Stimulated activated CD4-positive, alpha-beta T cell treated with anti-CD3 and anti-CD28 coated beads, Interleukin-2, amount 100 ng/mL, for 48 hours (primary cell): Measurements from ENCODE around the gene TTC33.
"Not testable (repeated sequence)": the region's sequence is repeated elsewhere in the genome, so short reads cannot be mapped to it uniquely, and the experiment has no call there.

Source experiments
- DNase-seq, 2 donors: peaks; one replicate each; pipeline ENCODE4 v3.0.0-alpha.2; 2020

The TTC33 gene

GRCh38 chr5:40755407-40756365 is at the start of gene TTC33:
TTC33 (minus strand) TSS chr5:40755961; CDS start chr5:40747018, 8,943 bp downstream.
- DNase-seq = peak; percentile 90 to 95

- no peak for DNase-seq
Observed at GRCh38 chr5:40801771-40802562, 46.2 kb upstream of the TTC33 start.

- no peak for DNase-seq
Observed at GRCh38 chr5:40799258-40799657, 43.5 kb upstream of the TTC33 start.

GRCh38 chr5:40798801-40799210 is 43.0 kb upstream of the TTC33 start:
- DNase-seq = no peak

DNA sequence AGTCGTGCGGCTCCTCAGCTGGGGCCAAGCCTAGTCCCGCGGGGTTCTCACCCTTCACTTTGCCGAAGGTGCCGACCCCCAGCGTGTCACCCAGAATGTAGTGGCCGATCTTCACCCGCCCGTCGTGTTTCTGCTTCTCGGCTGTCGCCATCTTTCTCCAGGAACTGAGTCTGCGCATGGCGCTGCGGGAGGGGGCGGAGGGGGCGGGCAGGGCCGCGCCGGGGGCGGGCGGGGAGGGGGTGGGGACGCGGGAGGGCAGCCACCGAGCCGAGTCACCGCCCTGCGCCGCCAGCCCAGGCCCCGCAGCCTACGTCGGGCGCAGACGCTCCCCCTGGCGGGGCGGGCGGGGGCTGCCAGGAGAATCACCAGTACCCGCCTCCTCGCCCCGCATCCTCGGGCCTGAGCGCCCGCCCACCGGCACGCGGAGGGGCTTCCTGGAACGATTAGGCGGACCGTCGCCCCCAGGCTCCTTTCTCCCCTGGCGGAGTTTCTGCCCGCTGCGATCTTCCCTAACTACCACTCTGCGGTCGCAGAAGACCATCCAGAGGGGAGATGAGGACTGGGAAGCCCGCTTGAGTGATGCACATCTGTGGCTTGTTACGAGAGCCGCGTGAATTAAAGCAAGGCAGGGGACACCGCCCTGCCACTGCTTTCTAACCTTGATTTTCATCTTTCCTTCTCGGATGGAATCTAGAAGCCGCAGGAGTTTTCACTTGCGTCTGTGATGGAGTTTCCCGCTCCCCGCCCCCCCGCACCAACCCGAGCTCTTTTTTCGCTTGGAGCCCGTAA is 42.4 kb upstream of the TTC33 start, which contains the start of gene PRKAA1:
Gene PRKAA1, minus strand, starts transcription at position 363 of the 789 bp plus-strand sequence. Its CDS starts 185 bp downstream, at position 178.
- DNase-seq = peak; percentile 79 to 81

DNA sequence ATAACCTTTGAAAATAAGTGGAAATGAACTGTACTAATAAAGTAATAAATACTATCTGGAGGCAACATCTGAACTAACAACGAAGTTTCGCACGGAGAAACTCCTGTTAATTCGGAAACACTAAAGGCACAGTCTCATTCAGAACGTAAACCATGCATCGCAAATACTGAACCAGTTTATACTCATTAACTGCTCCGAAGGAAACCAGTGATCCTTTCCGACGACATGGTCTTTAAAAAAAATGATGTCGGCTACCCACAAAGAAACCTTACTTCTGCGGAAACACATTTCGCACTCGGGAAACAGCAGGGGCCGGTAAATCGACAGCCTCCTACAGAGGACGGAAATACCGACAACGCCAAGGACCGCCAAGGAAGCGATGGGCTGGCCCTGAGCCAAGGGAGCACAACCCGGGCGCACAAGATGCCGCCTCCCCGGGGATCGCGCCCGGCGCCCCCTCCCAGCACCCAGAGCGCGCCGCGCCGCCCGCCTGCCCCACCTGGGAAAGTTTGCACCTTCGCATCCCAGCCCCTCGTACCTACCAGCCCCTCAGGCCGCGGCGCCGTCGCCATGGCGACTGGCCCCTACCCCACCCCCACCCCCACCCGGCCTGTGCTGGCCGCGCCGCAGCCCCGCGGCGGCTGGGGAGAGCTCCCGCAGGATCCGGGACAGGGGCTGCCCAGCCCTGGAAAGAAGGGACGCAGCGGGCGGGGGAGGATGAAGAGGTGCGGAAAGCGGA is 41.7 kb upstream of the TTC33 start:
- peak; percentile 60 to 71 for DNase-seq

DNA sequence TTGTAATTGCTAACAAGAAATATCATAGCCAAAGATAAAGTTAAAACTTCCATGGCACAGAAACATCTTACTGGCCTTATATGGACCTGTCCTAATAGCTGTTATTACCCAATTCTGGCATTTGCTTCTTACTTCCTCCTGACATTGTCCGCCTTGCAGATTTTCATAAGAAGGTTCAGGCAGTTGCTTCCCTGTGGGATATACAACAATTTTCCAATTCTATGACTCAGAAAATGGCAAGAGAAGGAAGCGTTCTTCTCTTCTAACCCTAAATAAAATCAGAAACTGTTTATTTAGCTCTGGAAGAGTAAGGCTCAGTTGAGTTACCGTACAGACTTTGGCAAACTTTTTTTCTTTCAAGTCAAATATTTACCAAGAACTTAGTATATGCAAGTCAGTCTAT is 40.7 kb upstream of the TTC33 start:
- no peak for DNase-seq

DNA sequence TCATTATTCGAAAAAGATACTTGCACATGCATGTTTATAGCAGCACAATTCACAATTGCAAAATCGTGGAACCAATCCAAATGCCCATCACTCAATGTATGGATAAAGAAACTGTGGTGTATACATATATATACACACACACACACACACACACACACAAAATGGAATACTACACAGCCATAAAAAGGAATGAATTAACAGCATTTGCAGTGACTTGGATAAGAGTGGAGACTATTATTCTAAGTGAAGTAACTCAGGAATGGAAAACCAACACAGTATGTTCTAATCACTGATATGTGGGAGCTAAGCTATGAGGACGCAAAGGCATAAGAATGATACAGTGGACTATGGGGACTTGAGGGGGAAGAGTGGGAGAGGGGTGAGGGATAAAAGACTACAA is 39.1 kb upstream of the TTC33 start:
- not testable (repeated sequence) for DNase-seq

DNA sequence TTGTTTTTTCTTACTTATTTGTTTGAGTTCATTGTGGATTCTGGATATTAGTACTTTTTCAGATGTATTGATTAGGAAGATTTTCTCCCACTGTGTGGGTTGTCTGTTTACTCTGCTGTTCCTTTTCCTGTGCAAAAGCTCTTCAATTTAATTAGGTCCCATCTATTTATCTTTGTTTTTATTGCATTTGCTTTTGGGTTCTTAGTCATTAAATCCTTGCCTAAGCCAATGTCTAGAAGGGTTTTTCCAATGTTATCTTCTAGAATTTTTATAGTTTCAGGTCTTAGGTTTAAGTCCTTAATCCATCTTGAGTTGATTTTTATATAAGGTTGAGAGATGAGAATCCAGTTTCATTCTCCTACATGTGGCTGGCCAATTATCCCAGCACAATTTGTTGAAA is 38.6 kb upstream of the TTC33 start:
- not testable (repeated sequence) for DNase-seq

DNA sequence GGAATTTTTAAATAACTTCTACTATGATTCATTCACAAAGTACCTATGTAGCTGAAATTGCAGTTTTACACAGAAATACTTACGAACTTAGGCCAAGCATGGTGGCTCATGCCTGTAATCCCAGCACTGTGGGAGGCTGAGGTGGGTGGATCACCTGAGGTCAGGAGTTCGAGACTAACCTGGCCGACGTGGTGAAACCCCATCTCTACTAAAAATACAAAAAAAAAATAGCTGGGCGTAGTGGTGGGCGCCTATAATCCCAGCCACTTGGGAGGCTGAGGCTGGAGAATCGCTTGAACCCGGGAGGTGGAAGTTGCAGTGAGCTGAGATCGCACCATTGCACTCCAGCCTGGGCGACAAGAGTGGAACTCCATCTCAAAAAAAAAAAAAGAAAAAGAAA is 36.9 kb upstream of the TTC33 start:
- DNase-seq = not testable (repeated sequence)

- no peak for DNase-seq
Observed at GRCh38 chr5:40791715-40792139, 36.0 kb upstream of the TTC33 start.

DNA sequence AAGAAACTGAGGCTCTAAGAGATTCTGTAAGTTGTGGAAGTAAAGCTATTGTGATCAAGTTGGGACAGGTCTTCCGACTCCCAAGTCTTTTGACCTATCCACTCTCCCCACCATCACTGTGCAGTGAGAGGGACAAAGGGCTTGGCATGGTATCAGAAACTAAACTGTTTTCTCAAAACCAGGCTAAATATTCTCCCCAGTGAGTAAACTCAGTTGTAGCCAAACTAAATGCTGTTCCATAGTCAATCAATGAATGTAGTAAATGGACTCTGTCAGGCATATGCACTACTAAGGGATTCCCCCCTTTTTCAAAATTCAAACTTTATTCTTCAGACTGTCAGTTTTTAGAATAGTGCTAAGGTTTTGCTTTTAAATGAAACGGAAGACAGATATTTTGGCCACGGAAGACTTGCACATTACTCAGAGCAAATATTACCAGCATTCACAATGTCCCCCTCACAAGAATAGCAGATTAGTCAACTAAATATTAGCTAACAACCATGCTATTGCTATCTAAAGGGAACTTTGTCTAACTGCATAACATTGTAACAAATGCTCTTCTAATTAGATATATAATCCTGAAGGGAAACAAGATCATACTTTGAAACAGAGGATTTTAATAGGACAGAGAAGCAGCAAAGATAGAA is 35.3 kb upstream of the TTC33 start:
- no peak for DNase-seq

GRCh38 chr5:40788941-40789340 is 33.2 kb upstream of the TTC33 start:
- DNase-seq = not testable (repeated sequence)

DNA sequence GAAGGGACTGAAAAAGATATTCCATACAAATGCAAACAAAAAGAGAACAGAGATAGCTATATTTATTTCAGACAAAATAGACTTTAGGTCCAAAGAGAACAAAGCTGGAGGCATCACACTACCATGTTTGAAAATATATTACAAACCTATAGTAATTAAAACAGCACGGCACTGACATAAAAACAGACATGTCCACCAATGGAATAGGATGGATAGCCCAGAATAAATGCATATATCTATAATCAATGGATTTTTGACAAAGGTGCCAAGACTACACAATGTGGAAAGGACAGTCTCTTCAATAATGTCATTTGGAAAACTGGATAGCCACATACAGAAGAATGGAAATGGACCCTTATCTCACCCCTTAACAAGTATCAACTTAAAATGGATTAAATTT is 32.2 kb upstream of the TTC33 start:
- DNase-seq = no peak

DNA sequence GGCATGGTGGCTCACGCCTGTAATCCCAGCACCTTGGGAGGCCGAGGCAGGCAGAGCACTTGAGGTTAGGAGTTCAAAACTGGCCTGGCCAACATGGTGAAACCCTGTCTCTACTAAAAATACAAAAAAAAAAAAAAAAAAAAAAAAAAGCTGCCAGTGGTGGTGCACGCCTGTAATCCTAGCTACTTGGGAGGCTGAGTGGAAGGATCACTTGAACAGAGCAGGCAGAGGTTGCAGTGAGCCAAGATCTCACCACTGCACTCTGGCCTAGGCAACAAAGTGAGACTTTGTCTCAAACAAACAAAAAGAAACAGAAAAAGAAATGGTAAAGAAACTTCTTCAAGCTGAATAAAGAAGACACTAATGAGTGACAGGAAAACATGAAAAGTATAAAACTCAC is 30.9 kb upstream of the TTC33 start:
- not testable (repeated sequence) for DNase-seq

DNA sequence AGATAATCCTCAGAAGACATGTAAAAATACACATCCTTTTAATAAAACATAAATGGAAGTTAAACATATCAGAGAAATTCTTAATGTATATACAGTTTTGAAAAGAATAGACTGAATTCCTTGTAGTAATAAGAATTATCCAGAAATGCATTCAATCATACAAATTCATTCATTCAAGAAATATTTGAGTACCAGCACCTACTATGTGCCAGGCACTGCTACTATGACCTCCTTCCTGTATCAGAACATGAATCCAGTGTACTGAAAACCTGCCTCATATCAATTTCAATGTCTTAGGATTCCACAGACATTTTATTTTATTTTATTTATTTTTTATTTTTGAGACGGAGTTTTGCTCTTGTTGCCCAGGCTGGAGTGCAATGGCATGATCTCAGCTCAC is 29.2 kb upstream of the TTC33 start:
- DNase-seq = no peak

- no peak for DNase-seq
Observed at GRCh38 chr5:40784027-40784653, 28.4 kb upstream of the TTC33 start.

DNA sequence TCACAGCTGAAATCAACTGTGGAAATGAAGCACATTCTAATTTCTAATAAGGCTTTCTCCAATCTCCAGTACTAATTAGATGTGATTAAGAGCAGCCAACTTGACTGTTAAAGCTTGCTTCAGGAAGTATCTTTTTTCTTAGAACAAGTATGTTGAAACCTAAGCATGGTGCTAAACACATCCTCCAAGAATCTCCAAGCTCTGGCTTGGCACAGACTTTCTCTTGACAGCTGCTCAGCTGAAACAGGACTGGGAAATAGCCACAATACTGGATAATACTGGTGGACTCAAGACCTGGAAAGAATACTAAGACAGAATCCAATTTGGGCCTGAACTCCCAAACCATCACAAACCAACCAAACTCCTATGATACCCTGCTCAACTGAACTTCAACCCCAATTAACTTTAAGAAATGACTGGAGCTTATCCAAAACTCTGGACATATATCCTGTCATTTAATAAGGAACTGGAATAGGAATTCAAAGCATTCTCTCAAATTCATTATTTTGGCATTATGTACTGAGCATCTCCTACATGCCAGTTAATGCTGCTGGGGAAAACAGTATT is 26.2 kb upstream of the TTC33 start:
- no peak for DNase-seq

DNA sequence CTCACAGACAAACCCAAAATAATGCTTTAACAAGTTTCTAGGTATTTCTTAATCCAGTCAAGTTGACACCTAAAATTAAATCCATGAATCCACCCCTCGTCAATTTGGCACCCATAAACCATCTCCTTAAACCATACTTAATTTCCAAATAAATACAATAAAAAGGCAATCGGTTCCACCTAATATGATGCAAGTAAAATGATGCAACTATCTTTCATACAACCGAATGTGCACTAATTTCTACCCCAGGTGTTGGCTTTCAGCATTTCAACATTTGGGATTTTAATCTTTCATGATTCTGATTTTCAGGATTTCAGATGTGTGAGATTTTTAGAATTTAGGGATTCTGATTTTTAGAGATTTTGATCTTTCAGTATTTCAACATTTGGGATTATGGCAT is 25.1 kb upstream of the TTC33 start:
- DNase-seq = no peak

DNA sequence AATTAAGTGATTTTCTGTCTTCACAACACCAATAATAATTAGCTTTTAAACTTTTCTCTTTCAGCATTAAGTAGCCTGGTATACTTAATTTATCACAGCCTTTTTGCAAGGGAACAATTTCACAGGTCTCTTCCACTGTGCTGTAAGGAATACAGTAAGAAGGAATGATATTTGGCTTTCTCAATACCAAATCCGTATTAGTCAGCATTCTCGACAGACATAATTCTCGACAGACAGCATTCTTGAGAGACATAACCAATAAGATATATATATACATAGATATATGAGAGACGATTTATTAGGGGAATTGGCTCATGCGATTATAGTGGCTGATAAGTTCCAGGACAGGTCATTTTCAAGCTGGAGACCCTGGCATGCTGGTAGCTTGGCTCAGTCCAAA is 24.4 kb upstream of the TTC33 start:
- DNase-seq = no peak

DNA sequence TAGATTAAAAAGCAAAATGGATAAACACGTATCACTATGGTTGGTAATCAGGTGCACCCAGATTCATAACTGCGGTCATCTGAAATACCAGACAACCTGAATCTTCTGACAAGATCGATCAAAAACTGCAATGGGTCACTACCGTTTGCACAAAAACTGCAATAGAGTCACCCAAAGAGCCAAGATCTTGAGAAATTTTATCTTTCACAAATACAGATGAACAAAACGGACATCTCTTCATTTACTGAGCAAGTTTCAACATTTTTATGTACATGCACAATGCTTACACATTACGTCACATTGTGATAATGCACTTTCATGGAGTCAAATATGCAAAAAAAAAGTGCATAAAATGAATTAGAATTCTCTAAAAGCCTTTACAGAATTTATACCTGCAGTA is 23.8 kb upstream of the TTC33 start:
- DNase-seq = no peak
